GM21526 (cell line): Measurements from ENCODE around the gene PLEKHA7.

Source experiments
- ATAC-seq: cut with Tn5 transposase; IDR thresholded peaks from one replicate; pipeline ENCODE4 v1.9.1; 2021; ENCODE audit warnings: moderate library complexity; ENCODE audit not compliant: unreplicated experiment, low FRiP score

PLEKHA7 gene

DNA sequence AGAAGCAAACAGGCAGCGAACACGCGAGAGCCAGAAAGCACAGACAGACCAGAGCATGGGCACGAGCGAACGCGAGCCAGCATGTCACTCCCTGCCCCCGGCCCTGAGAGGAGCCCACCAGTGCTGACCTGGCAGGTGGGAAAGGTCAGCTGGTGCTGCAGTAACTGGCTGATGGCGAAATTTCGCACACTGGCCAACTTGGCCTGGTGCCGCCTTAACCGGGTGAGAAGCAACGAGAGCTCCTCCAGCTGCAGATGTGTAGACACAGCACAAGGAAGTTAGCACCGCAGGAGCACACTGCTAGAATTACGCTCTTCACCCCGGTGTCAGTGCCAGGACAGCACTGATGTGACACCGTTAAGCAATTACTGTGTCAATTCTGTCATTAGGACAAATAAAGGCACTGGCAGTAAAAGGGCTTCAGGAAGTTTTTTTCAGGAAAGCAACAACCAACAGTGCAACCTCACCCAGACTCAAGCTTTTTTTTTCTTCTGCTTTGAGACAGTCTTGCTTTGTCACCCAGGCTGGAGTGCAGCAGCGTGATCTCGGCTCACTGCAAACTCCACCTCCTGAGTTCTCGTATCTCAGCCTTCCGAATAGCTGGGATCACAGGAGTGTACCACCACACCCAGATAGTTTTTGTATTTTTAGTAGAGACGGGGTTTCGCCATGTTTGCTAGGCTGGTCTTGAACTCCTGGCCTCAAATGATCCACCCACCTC lies 199.0 kb downstream of the PLEKHA7 start:
- ATAC-seq = no peak

GRCh38 chr11:16814410-16815046 lies 199.7 kb downstream of the PLEKHA7 start:
- no peak for ATAC-seq

DNA sequence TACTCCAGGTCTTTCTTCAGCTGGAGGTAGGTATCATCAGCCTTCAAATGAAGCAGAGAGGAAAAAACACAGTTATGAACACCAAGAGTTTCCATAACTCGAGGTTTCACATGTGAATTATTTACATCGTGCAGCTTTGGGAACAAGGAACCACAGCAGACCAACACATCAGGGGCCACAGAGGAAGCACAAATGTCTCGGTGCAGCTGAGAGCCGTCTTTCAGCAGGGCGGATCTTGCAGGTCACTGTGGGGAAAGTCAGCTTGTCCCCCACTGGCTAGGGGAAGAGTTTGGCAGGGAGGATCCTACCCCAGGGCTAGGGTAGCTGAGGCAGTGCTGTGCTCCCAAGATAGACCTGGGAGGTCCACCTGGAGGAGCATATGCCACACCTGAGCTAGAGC lies 201.1 kb downstream of the PLEKHA7 start:
- ATAC-seq = no peak

- no peak for ATAC-seq
Observed at GRCh38 chr11:16812274-16812673, 201.9 kb downstream of the PLEKHA7 start.

GRCh38 chr11:16811136-16812020 lies 202.8 kb downstream of the PLEKHA7 start:
- ATAC-seq = no peak

GRCh38 chr11:16809886-16810668 lies 204.1 kb downstream of the PLEKHA7 start:
- ATAC-seq = no peak

GRCh38 chr11:16807306-16807705 lies 206.9 kb downstream of the PLEKHA7 start:
- ATAC-seq = no peak

DNA sequence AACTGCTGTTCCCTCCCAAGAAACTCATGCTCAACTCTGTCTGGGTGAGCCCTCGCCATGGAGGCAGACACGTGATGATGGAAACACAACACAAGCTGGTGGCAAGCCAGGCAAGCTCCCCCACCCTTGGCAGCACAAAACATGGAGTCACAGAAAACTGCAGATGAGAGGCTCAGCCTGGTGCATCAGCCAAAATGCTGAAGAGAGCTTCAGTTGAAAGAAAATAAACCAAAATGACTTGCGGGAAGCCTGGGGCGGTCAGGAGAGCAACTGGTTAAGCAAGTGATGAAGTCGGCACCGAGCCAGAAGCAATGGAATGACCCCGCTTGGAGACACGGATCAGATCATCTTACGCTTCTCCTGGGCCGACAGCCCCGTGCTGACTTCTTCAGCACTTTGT lies 207.4 kb downstream of the PLEKHA7 start:
- ATAC-seq = no peak

- ATAC-seq = no peak
Observed at GRCh38 chr11:16805938-16806337, 208.3 kb downstream of the PLEKHA7 start.

GRCh38 chr11:16804104-16804947 lies 209.9 kb downstream of the PLEKHA7 start:
- no peak for ATAC-seq

DNA sequence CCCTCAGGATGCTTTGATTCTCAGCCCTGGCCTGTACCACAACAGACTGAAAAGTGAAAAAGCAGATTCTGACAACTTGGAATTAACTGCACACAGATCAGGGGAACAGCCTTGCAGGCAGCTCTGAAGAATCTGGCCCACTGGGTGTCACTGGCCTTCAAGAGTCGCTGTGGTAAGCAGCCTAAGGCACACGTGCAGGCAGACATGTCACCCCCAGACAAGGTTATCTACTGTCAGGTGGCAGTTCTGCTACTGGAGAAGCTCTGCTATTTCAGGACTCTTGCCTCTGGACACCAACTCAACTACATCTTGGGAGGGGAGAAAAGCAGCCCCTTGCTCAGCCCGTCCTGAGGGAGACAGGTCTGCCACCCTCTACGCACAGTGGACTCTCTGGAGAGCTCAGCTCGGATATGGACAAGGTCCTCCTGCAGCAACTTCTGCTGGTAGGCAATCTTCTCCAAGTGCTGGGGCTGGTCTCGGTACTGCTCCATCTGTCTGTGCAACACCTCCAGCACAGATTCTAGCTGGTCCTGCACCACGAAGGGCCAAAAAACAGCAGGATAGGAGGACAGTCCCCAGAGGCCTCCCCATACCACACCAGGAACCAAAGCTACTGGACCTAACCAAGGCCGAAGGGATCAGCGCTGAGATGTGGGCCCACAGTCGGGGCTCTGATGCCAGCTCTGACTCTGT lies 212.8 kb downstream of the PLEKHA7 start:
- no peak for ATAC-seq

GRCh38 chr11:16800382-16800781 lies 213.8 kb downstream of the PLEKHA7 start:
- no peak for ATAC-seq

- no peak for ATAC-seq
Observed at GRCh38 chr11:16799890-16800289, 214.3 kb downstream of the PLEKHA7 start.

GRCh38 chr11:16799221-16799620 lies 215.0 kb downstream of the PLEKHA7 start:
- ATAC-seq = no peak

DNA sequence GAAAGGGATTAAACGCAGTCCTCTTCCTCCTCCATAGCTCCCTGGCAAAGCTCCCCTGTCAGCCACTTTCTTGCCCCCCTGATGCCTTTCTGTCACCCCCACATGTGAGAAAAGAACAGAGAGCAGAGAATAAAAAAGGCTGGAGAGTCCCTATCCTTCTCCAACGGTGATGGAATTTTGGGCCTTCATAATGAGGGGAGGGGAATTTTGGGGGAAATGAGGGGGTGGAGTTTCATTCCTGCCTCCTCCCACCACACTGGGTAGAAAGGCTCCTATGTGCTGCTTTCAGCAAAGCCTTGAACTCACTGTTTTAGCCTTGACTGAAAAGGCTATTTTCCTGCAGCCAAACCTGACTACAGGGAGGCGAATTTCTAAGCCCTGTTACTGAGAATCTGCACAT lies 216.4 kb downstream of the PLEKHA7 start:
- ATAC-seq = no peak

DNA sequence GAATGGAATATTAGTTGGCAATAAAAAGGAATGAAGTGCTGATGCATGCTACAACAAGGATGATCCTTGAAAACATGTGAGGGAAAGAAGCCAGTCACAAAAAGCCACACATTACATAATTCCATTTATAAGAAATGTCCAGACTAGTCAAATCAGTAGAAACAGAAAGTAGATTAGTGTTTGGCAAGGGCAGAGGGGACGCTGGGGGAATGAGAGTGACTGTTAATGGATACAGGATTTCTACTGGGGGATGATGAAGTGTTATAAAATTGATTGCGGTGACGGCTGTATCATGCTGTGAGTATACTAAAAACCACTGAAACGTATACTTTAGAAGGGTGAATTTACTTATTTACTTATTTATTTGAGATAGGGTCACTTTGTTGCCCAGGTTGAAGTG lies 217.9 kb downstream of the PLEKHA7 start:
- no peak for ATAC-seq

GRCh38 chr11:16795146-16795545 lies 219.1 kb downstream of the PLEKHA7 start:
- ATAC-seq = no peak

DNA sequence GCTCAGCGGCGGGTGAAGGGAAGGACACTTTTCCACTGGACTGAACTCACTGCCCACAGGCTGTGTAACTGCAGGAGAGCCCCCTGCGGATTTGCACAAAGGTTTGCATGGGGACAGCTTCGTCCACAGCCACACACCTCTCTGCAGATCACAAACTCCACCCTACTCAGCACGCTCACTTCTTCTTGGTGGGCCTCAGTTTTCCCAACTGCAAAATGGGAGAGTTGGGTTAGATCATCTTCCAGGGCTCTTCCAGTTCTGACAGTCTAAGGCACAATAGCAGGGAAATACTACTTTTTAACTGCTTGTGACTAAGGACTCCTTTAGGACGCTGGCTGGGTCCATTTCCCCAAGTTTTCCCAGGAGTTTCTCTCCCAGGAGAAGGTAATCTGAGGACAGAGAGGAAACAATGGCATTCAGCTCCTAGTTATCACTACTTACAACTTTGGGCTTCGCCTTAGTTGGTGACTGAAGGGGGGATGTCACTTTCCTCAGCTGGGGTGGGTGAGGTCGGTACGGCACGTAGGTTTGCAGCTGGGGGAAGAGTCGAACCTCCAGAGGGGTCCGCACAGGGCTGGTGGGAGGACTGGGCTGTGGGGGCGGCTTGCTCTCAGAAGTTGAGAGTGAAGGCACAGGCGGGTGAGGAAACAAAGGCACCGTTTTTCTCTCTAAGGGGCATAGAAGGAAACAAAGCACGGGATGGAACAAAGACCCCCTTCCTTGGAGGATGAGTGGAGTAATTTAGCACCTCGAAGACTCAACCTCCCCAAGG lies 220.0 kb downstream of the PLEKHA7 start:
- no peak for ATAC-seq
